Measurements from ENCODE around the gene SELENOS. TPM values are rescaled to one million over a fixed set of nuclear protein-coding genes. Genes with fewer than 3 reads are reported as not detected.

Gene SELENOS
- total RNA-seq, 2 experiments from 2014 or later: 13.1 to 15.3 TPM

Other genes with a start within 250 kb of the SELENOS start
- 10 to 100 TPM; 19.5 to 21.8 TPM for gene CHSY1, start 25.4 kb downstream of the SELENOS start, total RNA-seq
- gene SNRPA1, start 17.8 kb upstream of the SELENOS start, total RNA-seq: 100 to 1,000 TPM; 205 to 212 TPM
- gene PCSK6, start 212.2 kb upstream of the SELENOS start, total RNA-seq: under 1 TPM; 0.25 to 0.64 TPM